ENCODE results near the gene ZRSR2. TPM values are rescaled to one million over a fixed set of nuclear protein-coding genes. Genes with fewer than 3 reads are reported as not detected.
A peak's percentile ranks its signal among the peaks of the same experiment; 100 is the strongest.

ZRSR2 gene
- polyA plus RNA-seq, 3 donors = 16.4 to 20.7 (median 17.6) TPM

DNA sequence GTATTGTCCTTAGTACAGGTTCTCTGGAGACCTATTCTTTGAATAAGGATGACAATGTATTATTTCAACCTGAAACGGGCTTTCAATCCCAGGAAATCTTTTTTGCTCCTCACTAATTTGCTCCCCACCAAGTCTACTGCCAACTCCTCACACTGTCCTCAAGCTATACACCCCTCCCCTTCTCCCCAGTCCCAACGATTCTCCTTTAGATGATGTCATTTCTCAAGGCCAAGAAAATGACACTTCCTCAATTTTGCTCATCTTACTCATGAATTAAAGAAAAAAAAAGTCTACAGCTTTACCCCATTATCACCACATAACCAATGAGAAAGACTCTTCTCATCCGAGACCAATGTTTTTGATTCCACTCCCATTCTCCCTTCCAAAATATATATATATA lies 43.8 kb downstream of the ZRSR2 start:
- DNase-seq (ENCODE audit: extremely low read depth in 1 of 11, low read depth in 9 of 11, low spot score in 4 of 11) = no peak

DNA sequence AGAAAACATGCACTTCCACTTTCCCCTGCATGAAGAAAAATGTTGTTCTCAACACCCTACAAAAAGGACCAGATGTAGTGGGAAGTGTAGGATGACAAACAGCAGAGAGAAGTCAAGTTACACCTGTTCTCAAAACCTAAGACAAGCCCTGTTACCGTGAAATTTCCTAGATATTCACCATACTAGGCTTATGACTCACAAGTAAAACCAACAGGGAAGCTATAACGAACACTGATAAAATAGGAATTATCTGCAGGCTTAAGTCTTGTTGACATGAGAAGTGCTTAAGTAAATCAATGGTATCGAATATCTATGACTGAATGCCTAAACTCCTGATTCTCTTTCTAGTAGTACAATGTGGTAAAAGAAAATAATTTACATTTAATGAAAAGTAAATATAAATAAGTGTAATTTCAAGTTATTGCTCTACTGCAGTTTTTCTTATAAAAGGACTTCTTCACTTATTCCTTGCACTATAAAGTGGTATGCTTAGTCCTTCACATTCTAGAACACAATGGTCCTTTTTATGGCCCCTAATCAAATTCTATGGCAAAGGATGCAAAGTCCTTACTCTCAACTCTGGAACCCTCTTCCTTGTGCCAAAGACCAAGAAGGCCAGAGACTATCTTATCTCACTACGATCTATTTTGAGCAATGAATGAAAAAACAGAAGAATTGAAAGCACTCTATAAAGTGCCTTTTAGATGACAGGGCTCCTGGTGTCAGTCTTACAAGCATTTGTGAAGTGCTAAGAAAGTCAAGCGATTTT lies 44.7 kb downstream of the ZRSR2 start:
- DNase-seq (ENCODE audit: extremely low read depth in 1 of 11, low read depth in 9 of 11, low spot score in 4 of 11) = no peak

DNA sequence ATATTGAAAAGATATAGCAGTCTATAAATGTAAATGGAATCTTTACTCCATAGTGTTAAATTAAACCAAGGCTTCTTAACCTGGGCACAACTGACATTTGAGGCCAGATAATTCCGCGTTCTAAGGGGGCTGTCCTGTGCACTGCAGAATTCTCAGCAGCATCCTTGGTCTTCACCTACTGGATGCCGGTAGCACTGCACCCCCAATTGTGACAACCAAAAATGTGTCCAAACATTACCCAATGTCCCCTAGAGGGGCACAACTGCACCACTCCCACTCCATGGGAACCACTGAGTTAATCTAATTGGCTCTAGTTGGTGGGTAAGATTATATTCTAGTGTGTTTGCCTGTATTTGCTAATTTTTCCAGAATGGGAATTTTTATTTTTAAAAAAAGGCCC lies 47.7 kb downstream of the ZRSR2 start:
- DNase-seq (ENCODE audit: extremely low read depth in 1 of 11, low read depth in 9 of 11, low spot score in 4 of 11) = no peak

DNA sequence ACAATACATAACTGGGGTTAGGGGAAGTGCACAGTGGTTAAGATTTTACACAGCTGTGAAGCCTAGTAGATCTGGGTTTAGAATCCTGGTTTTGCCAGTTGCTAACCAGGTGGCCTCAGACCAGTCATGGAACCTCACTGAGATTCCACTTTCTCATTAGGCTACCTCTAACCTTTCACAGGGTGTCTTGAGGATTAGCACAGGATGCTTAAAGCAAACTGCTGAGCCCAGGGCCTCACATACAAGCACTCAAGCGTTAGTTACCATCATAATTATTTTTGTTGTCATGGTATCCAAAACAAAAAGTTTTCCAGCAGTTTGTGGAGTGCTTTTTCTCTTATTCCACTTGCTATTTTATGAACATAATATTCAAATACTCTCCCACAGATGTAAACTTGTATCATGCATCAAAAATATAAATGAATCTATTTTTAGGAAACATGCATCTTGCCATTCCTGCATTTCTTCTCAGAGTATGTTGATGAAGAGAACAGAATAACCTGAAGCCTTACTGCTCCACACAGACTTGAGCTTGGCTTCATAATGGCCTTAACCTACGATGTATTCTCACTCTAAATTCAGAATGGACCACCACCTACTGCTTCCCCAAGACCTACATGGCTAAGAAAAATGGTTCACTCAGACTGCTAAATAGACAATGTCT lies 51.7 kb downstream of the ZRSR2 start:
- DNase-seq (ENCODE audit: extremely low read depth in 1 of 11, low read depth in 9 of 11, low spot score in 4 of 11) = no peak

DNA sequence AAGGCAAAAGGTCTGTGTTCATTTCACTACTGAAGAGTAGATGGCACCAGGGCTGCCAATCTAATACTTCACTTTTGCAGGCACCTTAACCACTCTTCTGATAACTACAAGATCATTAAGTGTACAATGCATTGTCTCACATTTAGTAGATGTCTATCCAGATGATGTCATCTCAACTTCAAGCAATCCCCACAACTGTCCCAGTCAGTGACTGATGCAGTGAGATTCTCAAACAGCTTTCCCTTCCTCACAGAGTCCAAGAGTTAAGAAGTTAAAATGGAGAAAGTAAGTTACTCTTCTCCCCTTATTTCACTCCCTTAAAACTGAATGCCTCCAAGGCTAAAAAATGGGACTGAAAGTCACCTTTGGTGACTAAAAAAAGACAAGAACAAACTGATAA lies 53.7 kb downstream of the ZRSR2 start:
- DNase-seq (ENCODE audit: extremely low read depth in 1 of 11, low read depth in 9 of 11, low spot score in 4 of 11) = no peak

DNA sequence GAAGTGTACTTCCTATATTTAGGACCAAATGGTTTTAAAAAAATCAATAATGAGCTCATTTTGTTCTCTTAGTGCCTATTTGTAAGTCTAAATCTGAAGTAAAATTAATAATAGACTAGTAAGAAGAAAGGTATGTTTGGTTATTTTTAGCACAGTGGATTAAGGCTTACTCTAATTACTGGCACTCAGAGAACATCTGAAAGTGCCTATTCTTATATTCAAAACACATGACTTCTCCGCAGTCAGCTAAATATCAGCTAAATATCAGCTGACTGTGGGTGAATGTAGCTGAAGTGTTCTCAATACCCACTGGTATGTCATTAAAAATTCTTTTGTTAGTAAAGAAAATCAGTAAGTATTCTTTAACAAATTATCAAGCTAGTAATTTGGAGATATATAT lies 58.3 kb downstream of the ZRSR2 start:
- no peak for DNase-seq (ENCODE audit: extremely low read depth in 1 of 11, low read depth in 9 of 11, low spot score in 4 of 11)

DNA sequence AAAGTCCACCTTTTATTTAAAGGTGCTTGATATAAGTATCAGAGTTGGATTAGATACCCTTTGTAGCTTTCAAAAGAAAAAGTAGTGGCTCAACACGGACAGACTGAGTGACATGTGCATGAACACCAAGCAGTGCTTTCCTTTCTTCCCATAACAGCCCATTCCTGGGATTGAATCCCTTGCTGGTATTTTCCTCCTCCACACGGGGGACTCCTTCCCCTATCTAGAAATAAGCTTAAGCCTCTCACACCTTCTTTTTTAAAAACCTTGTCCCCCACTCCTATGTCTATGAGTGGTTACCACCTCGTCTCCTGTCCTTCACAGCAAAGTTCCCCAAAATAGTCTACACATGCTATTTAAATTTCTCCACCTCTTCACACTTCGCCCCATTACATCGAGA lies 59.3 kb downstream of the ZRSR2 start:
- DNase-seq (ENCODE audit: extremely low read depth in 1 of 11, low read depth in 9 of 11, low spot score in 4 of 11) = no peak

DNA sequence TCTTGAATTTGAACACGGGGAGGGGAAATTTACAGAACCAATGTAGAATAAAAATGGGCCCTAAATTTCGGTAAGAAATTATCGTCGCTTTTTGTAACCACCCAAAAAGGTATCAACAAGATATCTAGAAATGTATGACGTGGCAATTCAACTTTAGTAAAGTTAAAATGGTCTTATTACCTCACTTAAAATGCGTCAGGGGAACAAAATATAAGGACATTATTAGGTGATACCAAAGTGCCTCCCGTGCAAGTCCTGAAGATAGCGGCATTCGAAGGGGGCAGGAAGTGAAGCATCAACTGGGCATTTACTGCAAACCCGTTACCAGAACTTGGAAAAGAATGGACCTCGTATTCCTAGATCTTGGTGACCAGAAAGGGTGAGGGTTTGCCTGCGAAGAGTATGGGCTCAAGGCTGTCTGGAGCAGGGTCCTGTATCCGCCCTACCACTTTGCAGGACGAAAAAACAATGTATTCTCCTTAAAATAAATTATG lies 63.3 kb downstream of the ZRSR2 start:
- DNase-seq (ENCODE audit: extremely low read depth in 1 of 11, low read depth in 9 of 11, low spot score in 4 of 11) = no peak

DNA sequence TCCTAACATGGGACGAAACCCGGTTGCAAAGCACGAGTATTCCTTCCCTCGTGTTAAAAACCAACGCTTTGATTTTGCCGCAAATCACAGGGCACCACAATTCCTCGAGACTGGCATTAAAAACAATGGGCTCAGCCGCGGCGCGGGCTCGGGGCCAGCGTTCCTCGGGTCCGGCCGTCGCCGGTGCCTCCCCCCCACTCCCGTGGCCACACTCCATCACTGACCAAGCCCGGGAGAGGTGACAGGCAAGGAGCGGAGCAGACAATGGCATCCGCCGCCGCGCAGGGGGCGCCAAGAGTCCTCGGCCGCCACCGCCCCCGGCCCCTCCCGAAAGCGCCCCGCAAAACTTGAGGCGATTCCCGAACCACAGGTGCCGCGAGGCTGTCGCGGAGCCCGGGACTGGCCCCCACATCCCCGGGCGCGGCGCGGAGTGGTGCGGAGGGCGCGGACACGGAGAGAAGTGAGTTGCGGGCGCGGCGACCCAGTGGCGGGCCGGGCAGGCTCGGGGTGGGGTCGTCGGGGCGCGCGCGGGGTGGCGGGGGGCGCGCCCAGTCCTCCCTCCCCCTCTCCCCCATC lies 63.9 kb downstream of the ZRSR2 start:
- no peak for DNase-seq (ENCODE audit: extremely low read depth in 1 of 11, low read depth in 9 of 11, low spot score in 4 of 11)

DNA sequence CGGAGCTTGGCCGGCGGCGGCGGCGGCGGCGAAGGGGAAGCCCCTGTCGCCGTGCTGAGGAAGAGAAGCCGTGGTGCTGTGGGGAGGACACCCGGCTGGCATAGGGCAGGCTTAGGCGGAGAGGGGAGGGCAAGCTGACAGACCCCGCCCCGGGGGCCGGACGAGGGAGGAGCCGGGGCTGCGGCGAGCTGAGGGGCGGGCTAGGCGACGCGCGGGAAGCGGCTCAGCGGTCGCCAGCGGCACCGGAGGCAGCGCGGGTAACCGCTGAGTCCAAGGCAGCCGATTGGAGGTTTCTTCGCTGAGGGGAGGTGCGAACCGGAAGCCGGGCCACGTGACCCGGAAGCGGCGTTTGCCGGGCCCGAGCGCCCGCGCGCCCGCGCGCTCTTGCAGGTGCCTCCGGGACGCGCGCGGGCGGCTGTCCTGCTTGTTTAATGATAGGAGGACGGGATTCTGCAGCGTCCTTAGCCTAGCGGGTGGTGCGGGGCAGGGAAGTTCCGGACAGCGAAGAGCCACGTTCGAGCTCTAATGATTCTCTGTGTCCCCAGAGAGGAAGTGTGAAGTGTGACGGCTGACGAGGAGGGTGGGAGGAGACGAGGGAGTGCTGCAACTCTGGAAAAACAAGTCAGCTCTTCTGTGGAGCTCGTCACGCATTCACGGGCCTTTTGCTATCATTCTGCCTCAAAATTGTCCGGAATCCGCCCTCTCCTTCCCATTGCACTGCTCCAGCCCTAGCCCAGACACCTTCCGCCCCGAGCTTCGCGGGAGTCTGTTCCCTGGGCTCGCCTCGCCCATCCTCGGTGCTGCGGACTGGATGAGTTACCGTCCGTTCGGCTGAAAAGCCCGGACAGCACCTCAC lies 64.7 kb downstream of the ZRSR2 start, which contains the start of gene AP1S2:
Gene AP1S2, minus strand, starts transcription at position 102 of the 856 bp plus-strand sequence. CDS start 2,289 bp downstream, outside the sequence.
- DNase-seq (ENCODE audit: extremely low read depth in 1 of 11, low read depth in 9 of 11, low spot score in 4 of 11) = peak; percentile 54 to 91 (median 79)

DNA sequence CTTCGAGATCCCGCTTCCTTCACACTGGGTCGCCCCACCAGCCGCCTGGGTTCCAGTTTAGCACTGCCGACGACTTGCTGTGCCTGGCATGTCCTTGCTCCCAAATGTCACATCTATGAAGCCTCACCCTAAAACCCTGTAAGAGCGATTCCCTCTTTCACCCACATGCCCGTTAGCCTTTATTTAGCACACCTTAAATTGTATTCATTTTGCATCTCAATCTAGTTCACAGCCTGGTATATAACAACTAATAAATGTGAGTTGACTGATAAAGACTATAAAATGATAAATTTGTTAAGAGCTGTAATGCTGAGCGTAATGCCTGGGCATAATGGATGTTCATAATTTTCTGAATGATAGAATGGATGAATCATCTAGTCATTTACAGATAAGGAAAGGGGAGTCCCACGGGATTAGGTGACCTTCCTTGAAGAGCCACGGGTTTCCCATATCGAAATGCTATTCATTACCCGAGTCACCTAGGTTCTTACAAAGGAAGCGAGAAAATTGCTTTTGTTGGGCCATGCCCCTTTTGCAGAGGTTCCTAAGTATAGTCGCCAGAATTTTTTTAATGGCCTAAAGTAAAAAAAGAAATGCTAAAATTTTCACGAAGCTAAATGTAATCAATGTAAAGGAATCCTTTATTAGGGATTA lies 65.4 kb downstream of the ZRSR2 start:
- no peak for DNase-seq (ENCODE audit: extremely low read depth in 1 of 11, low read depth in 9 of 11, low spot score in 4 of 11)

DNA sequence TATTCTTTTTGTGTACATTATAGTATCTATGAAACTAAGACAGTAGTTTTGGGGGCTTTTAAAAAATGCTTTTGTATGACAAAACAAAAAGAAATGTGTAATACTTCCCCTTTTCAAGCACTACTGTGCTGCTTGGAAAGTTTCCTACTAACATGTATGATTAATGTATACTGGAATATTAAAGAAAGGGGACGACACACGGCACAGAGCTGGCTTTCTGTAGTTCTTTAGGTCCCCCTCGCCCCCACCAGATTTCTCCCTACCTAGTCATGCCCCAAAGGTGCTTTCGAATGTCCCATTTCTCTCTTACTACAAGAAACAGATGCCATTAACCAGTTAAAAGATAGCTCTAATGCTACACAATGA lies 65.9 kb downstream of the ZRSR2 start:
- DNase-seq (ENCODE audit: extremely low read depth in 1 of 11, low read depth in 9 of 11, low spot score in 4 of 11) = no peak

DNA sequence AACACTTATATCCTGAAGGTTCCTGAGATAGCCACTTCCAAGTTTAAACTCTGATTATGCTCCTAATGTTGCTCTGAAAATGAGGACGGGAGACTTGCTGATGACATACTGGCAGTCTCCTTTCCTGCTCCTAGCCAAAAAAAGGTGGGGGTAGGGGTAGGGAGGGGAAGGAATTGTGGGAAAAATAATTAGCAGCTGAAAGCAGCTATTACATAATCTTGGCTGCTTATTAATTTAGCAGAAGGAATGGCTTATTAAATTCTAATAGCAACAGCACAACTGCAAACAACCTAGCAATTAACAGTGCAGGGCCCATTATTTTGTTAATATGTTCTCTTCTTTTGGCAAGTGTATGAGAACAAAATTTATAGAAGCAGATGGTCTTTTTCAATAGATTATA lies 66.4 kb downstream of the ZRSR2 start:
- DNase-seq (ENCODE audit: extremely low read depth in 1 of 11, low read depth in 9 of 11, low spot score in 4 of 11) = no peak

DNA sequence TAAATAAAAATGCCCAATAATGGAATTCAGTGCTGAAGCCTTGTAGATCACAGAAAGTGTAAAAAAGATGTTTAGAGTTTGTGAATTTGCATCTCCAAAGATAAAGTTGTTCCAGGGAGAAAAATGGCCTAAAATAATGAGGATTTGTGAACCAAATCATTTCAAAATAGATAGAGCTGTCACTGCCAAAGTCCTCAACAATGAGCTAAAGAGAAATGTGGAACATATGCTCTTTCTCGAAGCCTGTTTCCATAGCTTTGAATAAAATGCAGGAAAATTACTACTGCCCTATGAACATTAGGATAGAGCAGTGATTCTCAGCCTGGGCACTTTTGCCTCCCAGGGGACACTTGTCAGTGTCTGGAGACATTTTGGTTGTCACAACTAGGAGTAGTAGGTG lies 67.8 kb downstream of the ZRSR2 start:
- DNase-seq (ENCODE audit: extremely low read depth in 1 of 11, low read depth in 9 of 11, low spot score in 4 of 11) = no peak

DNA sequence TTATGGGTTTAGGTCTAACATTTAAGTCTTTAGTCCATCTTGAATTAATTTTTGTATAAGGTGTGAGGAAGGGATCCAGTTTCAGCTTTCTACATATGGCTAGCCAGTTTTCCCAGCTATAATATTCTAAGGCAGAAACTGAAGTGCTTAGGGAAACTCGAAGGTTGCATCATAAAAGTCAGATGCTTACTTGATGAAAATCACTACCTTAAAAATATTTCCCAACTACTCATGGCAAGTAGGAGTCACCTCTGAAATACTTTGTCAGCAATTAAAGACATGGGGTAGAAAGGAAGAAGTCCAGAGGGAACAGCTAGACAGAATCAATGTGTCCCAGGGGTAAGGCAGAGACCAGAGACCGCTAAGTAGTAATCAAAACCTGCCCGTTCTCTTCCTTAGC lies 70.6 kb downstream of the ZRSR2 start:
- no peak for DNase-seq (ENCODE audit: extremely low read depth in 1 of 11, low read depth in 9 of 11, low spot score in 4 of 11)

DNA sequence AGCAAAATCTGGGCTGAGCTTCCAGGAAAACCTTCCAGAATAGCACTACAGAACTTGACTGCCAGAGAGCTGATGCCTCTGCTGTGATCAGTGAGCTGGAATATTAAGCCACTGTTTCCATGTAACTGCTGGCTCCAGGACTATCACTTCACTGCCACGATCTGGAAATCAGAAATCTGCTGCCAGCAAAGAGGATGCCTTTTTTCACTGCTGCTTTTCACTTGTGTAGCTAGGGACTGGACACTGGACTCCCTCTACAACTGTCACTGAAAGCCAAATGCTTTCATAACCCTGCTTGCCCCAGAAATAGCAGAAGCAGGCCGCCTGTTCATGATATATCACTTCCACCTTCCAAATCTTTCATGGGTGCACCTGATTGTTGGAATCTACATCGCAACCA lies 73.7 kb downstream of the ZRSR2 start:
- DNase-seq (ENCODE audit: extremely low read depth in 1 of 11, low read depth in 9 of 11, low spot score in 4 of 11) = no peak

DNA sequence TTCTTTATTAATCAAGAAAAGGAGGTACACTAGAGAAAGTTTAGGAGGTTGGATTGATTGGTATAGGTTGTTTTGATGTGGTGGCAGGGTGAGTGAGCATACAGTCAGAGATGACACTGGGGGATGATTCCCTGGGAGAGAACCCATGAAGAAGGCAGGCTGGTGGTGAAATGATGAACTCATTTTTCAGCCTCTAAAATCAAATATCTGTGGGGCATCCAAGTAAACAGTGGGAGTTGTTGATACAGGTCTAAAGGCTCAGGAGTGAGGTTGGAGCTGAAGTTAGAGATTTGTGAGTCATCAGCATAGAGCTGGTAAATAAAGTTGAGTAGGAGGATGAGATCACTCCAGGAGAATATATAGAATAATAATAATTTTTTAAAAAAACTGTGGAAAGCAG lies 74.3 kb downstream of the ZRSR2 start:
- no peak for DNase-seq (ENCODE audit: extremely low read depth in 1 of 11, low read depth in 9 of 11, low spot score in 4 of 11)

DNA sequence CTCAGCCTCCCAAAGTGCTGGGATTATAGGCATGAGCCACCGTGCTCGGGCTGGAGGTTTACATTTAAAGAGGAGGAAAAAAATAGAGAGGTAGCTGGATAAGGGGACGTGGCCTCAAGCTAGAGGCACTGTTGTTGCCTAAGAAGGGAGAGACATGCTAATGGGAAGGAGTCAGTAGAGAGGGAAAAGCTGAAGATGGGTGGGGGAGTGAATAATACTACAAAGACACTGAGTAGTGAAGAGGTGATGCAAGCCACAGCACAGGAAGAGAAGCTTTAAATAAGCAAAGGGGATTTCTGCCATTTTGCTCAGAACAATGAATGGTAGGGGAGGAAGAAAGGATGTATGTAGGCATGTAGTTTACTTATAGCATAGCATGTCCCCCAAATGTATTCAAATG lies 75.9 kb downstream of the ZRSR2 start:
- DNase-seq (ENCODE audit: extremely low read depth in 1 of 11, low read depth in 9 of 11, low spot score in 4 of 11) = no peak

DNA sequence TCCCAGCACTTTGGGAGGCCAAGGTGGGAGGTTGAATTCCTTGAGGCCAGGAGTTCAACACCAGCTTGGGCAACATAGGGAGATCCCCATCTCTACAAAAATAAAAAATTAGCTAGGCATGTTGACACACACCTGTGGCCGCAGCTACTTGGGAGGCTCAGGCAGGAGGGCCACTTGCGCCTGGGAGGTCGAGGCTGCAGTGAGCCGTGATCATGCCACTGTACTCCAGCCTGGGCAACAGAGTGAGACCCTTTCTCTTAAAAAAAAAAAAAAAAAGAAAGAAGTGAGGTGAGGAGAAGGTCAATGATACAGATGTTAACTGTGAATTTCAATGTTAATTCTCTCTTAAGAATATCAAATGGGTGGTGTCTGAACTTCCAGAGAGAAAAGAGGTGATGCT lies 79.4 kb downstream of the ZRSR2 start:
- no peak for DNase-seq (ENCODE audit: extremely low read depth in 1 of 11, low read depth in 9 of 11, low spot score in 4 of 11)
